GM12875 (cell line): ENCODE measurements around the gene LCN15.
"Not testable (repeated sequence)": the region's sequence is repeated elsewhere in the genome, so short reads cannot be mapped to it uniquely, and the experiment has no call there.

Experiments used
- H3K4me3 ChIP-seq: one replicate; pipeline ENCODE4 v1.5.1; 2011; ENCODE audit warnings: low read depth, low read length, control low read depth
- CTCF ChIP-seq: IDR thresholded peaks from 2 replicates; pipeline ENCODE4 v1.5.1; 2011; ENCODE audit warnings: low read depth, mild to moderate bottlenecking, control low read depth, inconsistent platforms, low read length, moderate library complexity, borderline replicate concordance; ENCODE audit not compliant: insufficient read depth

The LCN15 gene

GRCh38 chr9:136799079-136799853, 34.9 kb upstream of the LCN15 start:
- H3K4me3 ChIP-seq: peak overlapping the region; percentile 16
- TF ChIP-seq CTCF: no peak

- no peak overlapping the region for H3K4me3 ChIP-seq
- TF ChIP-seq CTCF: no peak
Observed at GRCh38 chr9:136798708-136799078, 34.4 kb upstream of the LCN15 start.

GRCh38 chr9:136796775-136797347, 32.5 kb upstream of the LCN15 start:
- H3K4me3 ChIP-seq: not testable (repeated sequence)

DNA sequence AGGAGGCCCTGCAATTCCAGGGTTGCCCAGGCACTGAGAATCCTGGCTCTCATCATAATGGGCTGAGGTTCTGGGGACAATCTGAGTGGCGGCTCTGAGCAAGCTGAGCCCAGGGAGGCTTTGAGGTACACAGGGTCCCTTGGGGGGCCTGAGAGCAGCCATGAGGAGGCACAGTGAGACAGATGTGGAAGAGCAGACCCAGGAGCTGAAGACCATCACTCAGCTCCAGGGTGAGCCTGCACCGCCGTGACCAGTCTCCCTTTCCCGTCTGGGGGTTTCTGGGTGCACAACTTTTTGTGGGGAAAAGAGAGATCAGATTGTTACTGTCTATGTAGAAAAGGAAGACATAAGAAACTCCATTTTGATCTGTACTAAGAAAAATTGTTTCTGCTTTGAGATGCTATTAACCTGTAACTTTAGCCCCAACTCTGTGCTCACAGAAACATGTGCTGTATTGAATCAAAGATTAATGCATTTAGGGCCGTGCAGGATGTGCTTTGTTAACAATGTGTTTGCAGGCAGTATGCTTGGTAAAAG, 32.0 kb upstream of the LCN15 start, which contains the start of gene CCDC183:
Gene CCDC183 (plus strand): TSS at position 101 of the 537 bp plus-strand sequence. CDS start 60 bp downstream, at position 161.
- no peak within 1 kb of the TSS for H3K4me3 ChIP-seq

GRCh38 chr9:136795000-136795348, 30.7 kb upstream of the LCN15 start:
- no peak for TF ChIP-seq CTCF
- H3K4me3 ChIP-seq: no peak overlapping the region

More for the DNA sequence above, 32.0 kb upstream of the LCN15 start, which contains the start of gene CCDC183:
- no peak for TF ChIP-seq CTCF

DNA sequence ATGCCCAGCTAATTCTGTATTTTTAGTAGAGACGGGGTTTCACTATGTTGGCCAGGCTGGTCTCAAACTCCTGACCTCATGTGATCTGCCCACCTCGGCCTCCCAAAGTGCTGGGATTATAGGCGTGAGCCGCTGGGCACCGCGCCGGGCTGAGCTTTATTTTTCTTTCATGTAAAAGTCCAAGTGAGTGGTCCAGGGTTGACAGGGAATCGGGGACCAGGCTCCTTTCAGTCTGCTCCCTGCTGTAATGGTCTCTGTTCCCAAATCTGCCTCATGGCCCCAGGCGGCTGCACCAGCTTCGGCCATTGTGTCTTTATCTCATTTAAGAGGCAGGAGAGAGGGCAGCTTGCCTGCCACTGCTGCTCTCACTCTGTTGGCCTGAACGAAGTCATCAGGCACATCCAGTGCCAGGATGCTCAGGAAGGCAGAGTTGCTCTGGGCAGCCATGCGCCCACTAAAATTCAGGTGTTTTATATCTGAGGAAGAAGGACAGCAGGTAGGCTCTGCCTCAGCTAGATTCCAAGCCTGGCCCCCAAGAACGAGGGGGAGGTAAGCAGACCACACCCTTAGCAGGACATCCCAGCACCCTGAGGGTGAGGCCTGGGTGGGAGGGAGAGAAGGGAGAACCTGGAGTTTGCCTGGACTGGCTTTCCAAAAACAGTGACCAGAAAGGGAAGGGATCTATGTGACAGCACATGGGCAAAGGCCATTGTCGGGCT, 30.1 kb upstream of the LCN15 start:
- H3K4me3 ChIP-seq: no peak overlapping the region
- TF ChIP-seq CTCF: no peak

DNA sequence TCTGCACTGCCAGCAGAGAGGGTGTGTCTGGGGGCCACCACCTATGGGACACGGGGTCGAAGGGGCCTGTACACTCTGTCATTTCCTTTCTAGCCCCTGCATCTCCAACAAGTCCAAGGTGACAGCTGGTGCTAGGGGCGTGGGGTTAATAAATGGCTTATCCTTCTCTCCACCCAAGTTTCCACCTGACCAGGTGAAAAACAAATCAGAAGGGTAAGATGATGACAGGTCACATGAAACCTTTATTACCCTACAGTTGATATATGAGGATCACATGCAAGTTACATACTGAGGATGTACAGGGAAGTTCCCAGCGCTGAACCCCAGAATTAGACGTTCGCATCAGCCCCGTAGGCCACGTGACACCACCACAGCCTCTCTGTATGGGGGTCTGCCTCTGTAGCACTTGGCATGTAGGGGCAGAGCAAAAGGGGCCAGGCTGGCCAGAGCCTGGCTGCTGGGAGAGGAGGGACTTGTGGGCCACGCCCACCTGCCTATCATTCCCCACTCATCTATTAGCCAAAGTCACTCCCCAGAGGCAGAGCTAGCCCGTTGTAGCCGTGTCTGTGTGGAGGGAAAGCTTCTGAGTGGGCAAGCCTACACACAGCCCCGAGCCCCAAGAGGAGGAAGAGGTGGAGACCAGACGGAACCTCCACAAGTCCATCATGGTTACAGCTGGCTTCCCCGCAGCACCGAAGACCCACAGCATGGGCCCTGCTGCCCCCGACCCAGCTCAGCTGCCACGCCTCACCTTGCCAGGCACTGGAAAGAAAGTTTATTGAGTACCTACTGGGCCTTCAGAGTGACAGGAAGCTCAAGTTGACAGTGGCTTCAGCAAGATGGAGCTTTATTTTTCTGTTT, 29.0 kb upstream of the LCN15 start:
- H3K4me3 ChIP-seq: no peak overlapping the region
- no peak for TF ChIP-seq CTCF
